ENCODE results near the gene ISOC1. TPM values are rescaled to one million over a fixed set of nuclear protein-coding genes. Genes with fewer than 3 reads are reported as not detected.

Gene ISOC1
- total and polyA plus RNA-seq, 2 experiments from 2014 or later = 33.7 to 34.2 TPM

DNA sequence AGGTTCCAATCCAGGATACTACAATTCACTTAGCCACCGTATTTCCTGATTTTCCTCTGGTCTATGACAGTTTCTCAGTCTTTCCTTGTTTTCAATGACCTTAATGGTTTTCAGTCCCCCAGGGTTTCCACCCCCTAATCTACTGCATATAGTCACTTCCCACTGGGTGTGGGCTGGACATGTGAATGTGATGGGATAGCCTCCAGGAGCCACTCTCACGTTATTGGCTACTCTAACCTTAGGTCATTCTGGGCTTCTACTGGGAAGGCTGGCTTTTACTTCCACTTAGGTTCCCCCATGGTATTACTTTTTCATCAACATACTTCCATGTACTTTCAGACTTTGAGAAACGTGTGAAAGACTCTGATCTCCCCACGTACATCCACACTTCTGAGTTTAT is 46.5 kb downstream of the ISOC1 start:
- Histone ChIP-seq H3K9me2 (ENCODE audit: insufficient read depth) (no peaks in the 10 kb centered on the region), H3K36me3 (ENCODE audit: insufficient read depth) (no peaks in the 10 kb centered on the region), H3K4me2 (no peak overlapping the region), H3K79me2 (replicated peaks; ENCODE audit: insufficient read depth) (no peaks in the 10 kb centered on the region), H3K4me3 (no peak overlapping the region), H3K27ac (ENCODE audit: low read depth) (no peak overlapping the region), H3K27me3 (ENCODE audit: insufficient read depth) (no peaks in the 10 kb centered on the region), H3F3A (replicated peaks; ENCODE audit: low read depth) (no peaks in the 10 kb centered on the region), H2AFZ (no peak overlapping the region), H4K20me1 (replicated peaks; ENCODE audit: insufficient read depth) (no peaks in the 10 kb centered on the region), H3K4me1 (ENCODE audit: insufficient read depth) (no peaks in the 10 kb centered on the region)
- TF ChIP-seq JUNB (IDR thresholded peaks at IDR 0.05; ENCODE audit: unreplicated experiment) (no peak), EZH2 (IDR thresholded peaks at IDR 0.05; ENCODE audit: low read depth, unreplicated experiment) (no peak), ZNF114 (CRISPR knock-in tag; IDR thresholded peaks at IDR 0.05) (no peak), POLR2AphosphoS5 (IDR thresholded peaks at IDR 0.05; ENCODE audit: low read depth) (no peak), ZNF331 (CRISPR knock-in tag; IDR thresholded peaks at IDR 0.05; ENCODE audit: low read depth) (no peak), REST (IDR thresholded peaks at IDR 0.05; ENCODE audit: unreplicated experiment) (no peak), CREB1 (CRISPR knock-in tag; IDR thresholded peaks at IDR 0.05; ENCODE audit: low read depth) (no peak), CTCF (conservative IDR thresholded peaks at IDR 0.05; ENCODE audit: low read depth in 2 of 2) (no peak), STAT1 (IDR thresholded peaks at IDR 0.05; ENCODE audit: unreplicated experiment) (no peak), NANOG (IDR thresholded peaks at IDR 0.05; ENCODE audit: borderline replicate concordance) (no peak), EZH2phosphoT487 (IDR thresholded peaks at IDR 0.05; ENCODE audit: unreplicated experiment) (no peak)
- TF ChIP-seq, protein P1, sequence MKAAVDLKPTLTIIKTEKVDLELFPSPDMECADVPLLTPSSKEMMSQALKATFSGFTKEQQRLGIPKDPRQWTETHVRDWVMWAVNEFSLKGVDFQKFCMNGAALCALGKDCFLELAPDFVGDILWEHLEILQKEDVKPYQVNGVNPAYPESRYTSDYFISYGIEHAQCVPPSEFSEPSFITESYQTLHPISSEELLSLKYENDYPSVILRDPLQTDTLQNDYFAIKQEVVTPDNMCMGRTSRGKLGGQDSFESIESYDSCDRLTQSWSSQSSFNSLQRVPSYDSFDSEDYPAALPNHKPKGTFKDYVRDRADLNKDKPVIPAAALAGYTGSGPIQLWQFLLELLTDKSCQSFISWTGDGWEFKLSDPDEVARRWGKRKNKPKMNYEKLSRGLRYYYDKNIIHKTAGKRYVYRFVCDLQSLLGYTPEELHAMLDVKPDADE (IDR thresholded peaks at IDR 0.05) = no peak
- TF ChIP-seq, protein P2, sequence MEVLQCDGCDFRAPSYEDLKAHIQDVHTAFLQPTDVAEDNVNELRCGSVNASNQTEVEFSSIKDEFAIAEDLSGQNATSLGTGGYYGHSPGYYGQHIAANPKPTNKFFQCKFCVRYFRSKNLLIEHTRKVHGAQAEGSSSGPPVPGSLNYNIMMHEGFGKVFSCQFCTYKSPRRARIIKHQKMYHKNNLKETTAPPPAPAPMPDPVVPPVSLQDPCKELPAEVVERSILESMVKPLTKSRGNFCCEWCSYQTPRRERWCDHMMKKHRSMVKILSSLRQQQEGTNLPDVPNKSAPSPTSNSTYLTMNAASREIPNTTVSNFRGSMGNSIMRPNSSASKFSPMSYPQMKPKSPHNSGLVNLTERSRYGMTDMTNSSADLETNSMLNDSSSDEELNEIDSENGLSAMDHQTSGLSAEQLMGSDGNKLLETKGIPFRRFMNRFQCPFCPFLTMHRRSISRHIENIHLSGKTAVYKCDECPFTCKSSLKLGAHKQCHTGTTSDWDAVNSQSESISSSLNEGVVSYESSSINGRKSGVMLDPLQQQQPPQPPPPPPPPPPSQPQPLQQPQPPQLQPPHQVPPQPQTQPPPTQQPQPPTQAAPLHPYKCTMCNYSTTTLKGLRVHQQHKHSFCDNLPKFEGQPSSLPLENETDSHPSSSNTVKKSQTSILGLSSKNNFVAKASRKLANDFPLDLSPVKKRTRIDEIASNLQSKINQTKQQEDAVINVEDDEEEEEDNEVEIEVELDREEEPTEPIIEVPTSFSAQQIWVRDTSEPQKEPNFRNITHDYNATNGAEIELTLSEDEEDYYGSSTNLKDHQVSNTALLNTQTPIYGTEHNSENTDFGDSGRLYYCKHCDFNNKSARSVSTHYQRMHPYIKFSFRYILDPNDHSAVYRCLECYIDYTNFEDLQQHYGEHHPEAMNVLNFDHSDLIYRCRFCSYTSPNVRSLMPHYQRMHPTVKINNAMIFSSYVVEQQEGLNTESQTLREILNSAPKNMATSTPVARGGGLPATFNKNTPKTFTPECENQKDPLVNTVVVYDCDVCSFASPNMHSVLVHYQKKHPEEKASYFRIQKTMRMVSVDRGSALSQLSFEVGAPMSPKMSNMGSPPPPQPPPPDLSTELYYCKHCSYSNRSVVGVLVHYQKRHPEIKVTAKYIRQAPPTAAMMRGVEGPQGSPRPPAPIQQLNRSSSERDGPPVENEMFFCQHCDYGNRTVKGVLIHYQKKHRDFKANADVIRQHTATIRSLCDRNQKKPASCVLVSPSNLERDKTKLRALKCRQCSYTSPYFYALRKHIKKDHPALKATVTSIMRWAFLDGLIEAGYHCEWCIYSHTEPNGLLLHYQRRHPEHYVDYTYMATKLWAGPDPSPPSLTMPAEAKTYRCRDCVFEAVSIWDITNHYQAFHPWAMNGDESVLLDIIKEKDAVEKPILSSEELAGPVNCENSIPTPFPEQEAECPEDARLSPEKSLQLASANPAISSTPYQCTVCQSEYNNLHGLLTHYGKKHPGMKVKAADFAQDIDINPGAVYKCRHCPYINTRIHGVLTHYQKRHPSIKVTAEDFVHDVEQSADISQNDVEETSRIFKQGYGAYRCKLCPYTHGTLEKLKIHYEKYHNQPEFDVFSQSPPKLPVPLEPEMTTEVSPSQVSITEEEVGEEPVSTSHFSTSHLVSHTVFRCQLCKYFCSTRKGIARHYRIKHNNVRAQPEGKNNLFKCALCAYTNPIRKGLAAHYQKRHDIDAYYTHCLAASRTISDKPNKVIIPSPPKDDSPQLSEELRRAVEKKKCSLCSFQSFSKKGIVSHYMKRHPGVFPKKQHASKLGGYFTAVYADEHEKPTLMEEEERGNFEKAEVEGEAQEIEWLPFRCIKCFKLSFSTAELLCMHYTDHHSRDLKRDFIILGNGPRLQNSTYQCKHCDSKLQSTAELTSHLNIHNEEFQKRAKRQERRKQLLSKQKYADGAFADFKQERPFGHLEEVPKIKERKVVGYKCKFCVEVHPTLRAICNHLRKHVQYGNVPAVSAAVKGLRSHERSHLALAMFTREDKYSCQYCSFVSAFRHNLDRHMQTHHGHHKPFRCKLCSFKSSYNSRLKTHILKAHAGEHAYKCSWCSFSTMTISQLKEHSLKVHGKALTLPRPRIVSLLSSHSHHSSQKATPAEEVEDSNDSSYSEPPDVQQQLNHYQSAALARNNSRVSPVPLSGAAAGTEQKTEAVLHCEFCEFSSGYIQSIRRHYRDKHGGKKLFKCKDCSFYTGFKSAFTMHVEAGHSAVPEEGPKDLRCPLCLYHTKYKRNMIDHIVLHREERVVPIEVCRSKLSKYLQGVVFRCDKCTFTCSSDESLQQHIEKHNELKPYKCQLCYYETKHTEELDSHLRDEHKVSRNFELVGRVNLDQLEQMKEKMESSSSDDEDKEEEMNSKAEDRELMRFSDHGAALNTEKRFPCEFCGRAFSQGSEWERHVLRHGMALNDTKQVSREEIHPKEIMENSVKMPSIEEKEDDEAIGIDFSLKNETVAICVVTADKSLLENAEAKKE (CRISPR knock-in tag; IDR thresholded peaks at IDR 0.05) = no peak
- Mint-ChIP-seq H3K36me3 (ENCODE audit: low read depth) (no peaks in the 10 kb centered on the region), H3K27ac (no peak overlapping the region), H3K4me1 (no peaks in the 10 kb centered on the region), H3K27me3 (ENCODE audit: insufficient read depth, low read depth, poor library complexity) (no peaks in the 10 kb centered on the region), H3K4me3 (no peak overlapping the region), H3K9me3 (no peaks in the 10 kb centered on the region)
- ATAC-seq (no peak), DNase-seq (ENCODE audit: low spot score) (no peak)

All from GM23338 (cell line).